Erythroblast (primary cell): ENCODE data around the gene OLA1.

Source experiments
- DNase-seq, 2 experiments: peaks; one replicate each; lab custom pipeline; 2025; lab: John Stamatoyannopoulos, UW
- GATA1 ChIP-seq: IDR thresholded peaks from 2 replicates; pipeline ENCODE4 v1.6.1; 2011; ENCODE audit warnings: low read depth, mild to moderate bottlenecking, control low read depth, low read length, moderate library complexity
- POLR2A ChIP-seq: IDR thresholded peaks from 2 replicates; pipeline ENCODE4 v1.6.1; 2011; ENCODE audit warnings: mild to moderate bottlenecking, low read length

The OLA1 gene

GRCh38 chr2:174071321-174071720 is 177.0 kb downstream of the OLA1 start:
- DNase-seq = no peak
- TF ChIP-seq GATA1 = no peak
- TF ChIP-seq POLR2A = no peak

GRCh38 chr2:174070281-174070680 is 178.1 kb downstream of the OLA1 start:
- DNase-seq = no peak
- no peak for TF ChIP-seq POLR2A
- TF ChIP-seq GATA1 = no peak

GRCh38 chr2:174067815-174068214 is 180.5 kb downstream of the OLA1 start:
- no peak for DNase-seq

DNA sequence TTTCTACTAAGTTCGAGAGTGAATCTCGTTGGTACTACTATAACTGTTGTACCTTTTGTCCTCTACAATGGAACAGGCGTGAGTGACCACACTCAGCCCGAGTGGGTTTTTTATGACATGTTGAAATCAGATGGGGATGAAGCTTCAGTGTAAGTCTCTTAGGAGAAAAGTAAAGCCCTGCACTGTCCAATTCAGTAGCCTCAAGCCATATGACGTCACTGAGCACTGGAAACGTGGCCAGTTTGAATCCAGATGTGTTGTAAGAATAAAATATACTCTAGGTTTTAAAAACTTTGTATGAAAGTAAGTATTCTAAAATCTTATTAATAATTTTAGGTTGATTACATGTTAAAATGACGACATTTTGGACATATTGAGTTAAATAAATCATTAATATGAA is 181.5 kb downstream of the OLA1 start:
- TF ChIP-seq POLR2A (no peak), GATA1 (no peak)
- no peak for DNase-seq

More at GRCh38 chr2:174067815-174068214, 180.5 kb downstream of the OLA1 start:
- TF ChIP-seq POLR2A = no peak
- no peak for TF ChIP-seq GATA1

GRCh38 chr2:174063492-174064092 is 184.7 kb downstream of the OLA1 start:
- no peak for DNase-seq
- TF ChIP-seq GATA1 (no peak), POLR2A (no peak)

DNA sequence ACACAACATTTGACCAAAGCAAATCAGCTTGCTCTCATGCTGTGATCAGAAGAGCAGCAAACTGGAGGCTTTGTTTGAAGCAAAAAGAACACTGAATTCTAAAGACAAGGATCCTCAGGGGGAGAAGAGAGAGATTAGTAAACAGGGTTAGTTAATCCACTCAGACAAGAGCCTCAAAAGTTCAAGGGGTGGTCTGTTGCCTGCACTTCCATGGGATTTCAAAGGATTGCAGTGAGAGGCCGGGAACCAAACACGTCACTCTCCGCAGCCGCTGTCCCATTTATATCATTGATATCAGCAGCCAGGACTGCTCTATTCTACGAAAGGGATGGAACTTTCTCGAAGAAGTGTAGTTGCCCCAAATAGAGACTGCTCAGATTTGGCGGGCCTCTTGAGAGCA is 185.4 kb downstream of the OLA1 start:
- no peak for TF ChIP-seq GATA1
- TF ChIP-seq POLR2A = no peak
- DNase-seq = no peak

- DNase-seq = peak in 1 of 2 experiments; percentile 53
- TF ChIP-seq POLR2A (no peak), GATA1 (no peak)
Measured at GRCh38 chr2:174059884-174060244, 188.5 kb downstream of the OLA1 start.

DNA sequence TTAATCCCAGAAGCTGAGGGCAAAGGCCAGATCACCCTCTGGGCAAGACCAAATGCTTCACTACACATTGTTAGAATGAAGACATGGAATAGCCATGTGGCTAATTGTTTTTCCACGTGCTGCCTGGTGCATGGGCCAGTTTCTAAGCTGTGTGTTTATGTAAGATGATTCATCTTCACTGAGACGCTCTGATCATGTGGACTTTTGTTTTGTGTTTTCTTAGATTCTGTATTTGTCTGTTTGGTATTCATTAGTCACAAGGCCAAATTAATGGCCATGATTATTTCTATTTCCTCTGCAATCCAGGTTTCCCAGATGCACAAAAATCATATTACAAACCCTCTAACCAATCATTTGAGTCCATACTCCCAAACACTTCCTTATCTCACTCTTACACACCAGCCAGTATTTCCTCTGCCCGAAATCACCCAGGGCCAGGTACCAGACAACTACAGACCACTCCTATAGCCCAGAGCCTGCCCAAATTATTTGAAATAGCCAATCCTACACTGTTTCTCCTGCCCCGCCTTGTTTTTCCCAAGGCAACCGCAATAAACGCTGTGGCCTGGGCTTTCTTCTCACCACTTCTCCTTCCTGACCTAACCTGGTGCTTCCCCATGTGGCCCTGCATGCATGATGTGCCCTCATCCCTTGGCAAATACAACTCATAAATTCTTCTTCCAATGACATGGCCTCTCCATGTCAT is 189.0 kb downstream of the OLA1 start:
- peak; percentile 73 to 85 for DNase-seq
- TF ChIP-seq POLR2A = no peak

DNA sequence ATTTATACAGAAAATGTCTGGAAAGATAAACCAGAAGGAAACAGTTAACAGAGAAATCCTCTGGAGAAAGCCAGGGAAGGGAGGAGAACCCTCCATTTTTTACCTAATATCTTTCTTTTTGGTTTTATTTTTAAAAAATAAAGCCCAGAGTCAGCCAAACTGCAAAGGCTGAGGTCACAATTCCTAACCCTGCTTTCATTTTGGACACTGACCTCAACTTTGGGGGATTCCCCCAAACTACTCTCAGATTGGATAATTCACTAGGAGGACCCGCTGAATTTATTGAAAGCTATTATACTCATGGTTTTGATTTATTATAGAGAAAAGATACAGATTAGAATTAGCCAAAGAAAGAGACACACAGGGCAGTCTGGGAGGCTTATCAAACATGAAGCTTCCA is 189.9 kb downstream of the OLA1 start:
- no peak for DNase-seq
- TF ChIP-seq POLR2A (no peak), GATA1 (no peak)

- no peak for TF ChIP-seq GATA1
- no peak for TF ChIP-seq POLR2A
- DNase-seq = no peak
Measured at GRCh38 chr2:174058026-174058425, 190.3 kb downstream of the OLA1 start.

GRCh38 chr2:174054926-174055325 is 193.4 kb downstream of the OLA1 start:
- no peak for TF ChIP-seq GATA1
- TF ChIP-seq POLR2A = no peak
- no peak for DNase-seq

DNA sequence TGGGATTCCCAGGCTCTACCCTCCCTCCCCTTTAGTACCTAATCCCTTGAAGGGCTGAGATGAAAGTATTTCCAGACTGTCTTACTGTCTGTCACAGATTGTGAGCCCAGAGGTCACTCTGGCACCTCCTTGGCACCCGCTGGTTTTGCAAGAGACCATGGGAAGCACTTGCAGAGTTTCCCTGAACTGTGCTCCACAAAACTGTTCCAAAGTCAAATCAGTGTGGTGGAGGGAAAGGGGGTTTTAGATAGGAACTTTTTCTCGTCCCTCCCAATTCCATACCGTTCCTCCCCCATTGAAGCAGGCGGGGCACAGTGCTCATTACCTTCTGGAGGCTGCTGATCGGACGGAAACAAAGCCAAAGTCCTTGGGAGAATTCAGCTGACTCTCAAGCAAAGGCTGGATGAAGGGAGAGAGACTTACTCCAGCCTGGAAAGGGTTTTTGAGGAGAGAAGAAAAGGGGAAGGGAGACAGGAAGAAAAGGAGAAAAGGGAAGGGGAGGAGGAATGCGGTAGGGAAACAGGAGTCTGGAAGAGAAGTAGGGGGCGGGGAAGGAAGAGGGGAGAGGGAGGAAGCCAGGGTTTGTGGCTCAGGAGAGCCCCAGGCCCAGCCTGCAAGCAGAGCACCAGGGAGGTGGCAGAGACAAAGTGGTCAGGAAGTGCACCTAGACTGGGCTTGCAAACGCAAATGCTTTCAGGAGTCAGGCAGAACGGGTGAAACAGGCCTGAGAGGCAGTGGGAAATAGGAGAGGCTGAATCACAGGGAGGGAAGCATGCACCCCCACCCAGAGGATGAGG is 194.8 kb downstream of the OLA1 start:
- DNase-seq = no peak
- TF ChIP-seq POLR2A (no peak), GATA1 (no peak)

DNA sequence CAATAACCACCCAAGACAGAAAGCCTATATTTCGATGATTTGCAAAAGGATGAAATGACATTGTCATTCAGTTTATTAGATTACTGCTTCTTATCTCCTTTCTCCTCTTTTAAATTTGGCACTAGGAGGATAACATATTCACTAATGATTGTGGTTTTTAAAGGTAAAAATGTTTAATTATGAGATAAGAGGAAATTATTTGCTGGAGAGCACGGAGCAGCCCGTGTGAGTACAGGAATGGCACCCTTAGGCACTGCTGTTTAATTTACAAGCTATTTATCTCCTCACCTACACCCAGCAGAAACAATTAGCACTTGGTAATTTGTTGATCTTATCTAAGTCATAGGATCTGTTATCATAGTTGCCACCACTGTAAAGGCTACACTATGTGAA is 195.8 kb downstream of the OLA1 start:
- TF ChIP-seq GATA1 (no peak), POLR2A (no peak)
- DNase-seq = peak; percentile 40 to 45

- peak; percentile 82 to 92 for DNase-seq
- TF ChIP-seq GATA1 (no peak), POLR2A (no peak)
Measured at GRCh38 chr2:174051741-174052583, 196.4 kb downstream of the OLA1 start.
